ENCODE data around the gene PKDCC. TPM values are rescaled to one million over a fixed set of nuclear protein-coding genes. Genes with fewer than 3 reads are reported as not detected.
"Not testable (repeated sequence)": the region's sequence is repeated elsewhere in the genome, so short reads cannot be mapped to it uniquely, and the experiment has no call there.

Gene PKDCC
- total and polyA plus RNA-seq, 2 of the 13 experiments (the other 11 are each of a cell fraction or from before 2014, with no cell fraction given), result 52.6 to 58.8 TPM

GRCh38 chr2:42079737-42080287, 32.0 kb downstream of the PKDCC start:
- in situ Hi-C loops (cut with HindIII; ENCODE audit: extremely low pct_ligation_motif_present, low pct_unique_long_range_greater_than_20kb) (loop anchor here (5.0 kb wide), 1 partner anchor 208 kb away; no protein-coding TSS in a partner anchor), intact Hi-C loops (cut with micrococcal nuclease; ENCODE audit: unreplicated experiment) (no loop called here)
- no peak overlapping the region for H2AFZ ChIP-seq (ENCODE audit: low read length)
- peaks cover 13% of the 10 kb centered on the region for H3K4me1 ChIP-seq (ENCODE audit: insufficient read depth, low read length)
- no peaks in the 10 kb centered on the region for H3K36me3 ChIP-seq (replicated peaks in 1 of 2; ENCODE audit: control insufficient read depth in 1 of 2, insufficient read depth in 2 of 2, low read length in 2 of 2)
- ATAC-seq, result no peak
- no peak overlapping the region for H3K4me2 ChIP-seq (ENCODE audit: low read depth, low read length)
- no peaks in the 10 kb centered on the region for H3K9me3 ChIP-seq (ENCODE audit: low read length)
- no peak for FAIRE-seq
- no peaks in the 10 kb centered on the region for H3K79me2 ChIP-seq (ENCODE audit: insufficient read depth, low read length)
- no peak overlapping the region for H3K4me3 ChIP-seq (replicated peaks in 1 of 3; ENCODE audit: insufficient read depth in 1 of 3, low read depth in 2 of 3, low read length in 3 of 3)
- no peak overlapping the region for H3K9ac ChIP-seq (ENCODE audit: insufficient read depth, low read depth, low read length)
- DNase-seq (ENCODE audit: low spot score), result no peak
- H3K27me3 ChIP-seq (ENCODE audit: control insufficient read depth in 1 of 2, insufficient read depth in 2 of 2, low read length in 2 of 2), result peaks cover 2 to 25% of the 10 kb centered on the region in 2 experiments; a peak in 4 of 5 replicates
- POLR2A ChIA-PET, result no interaction called here
- TF ChIP-seq HNRNPK (IDR thresholded peaks at IDR 0.05; ENCODE audit: low read depth, low read length, poor library complexity, severe bottlenecking) (peak; percentile 94), MLX (CRISPR knock-in tag; IDR thresholded peaks at IDR 0.05) (no peak)
- CTCF ChIA-PET (ENCODE audit: low intra/inter-chr PET ratio, low total read pairs), result no interaction called here
- WGBS (ENCODE audit: low lambda C conversion rate), result 15% methylated on average over 3 of the region's 3 CpGs
- BruUV-seq (replicated peaks), result no TSS peak
- H4K20me1 ChIP-seq (ENCODE audit: insufficient read depth, low read length), result no peaks in the 10 kb centered on the region
- no peak overlapping the region for H3K27ac ChIP-seq (ENCODE audit: extremely low read length, insufficient read depth, low read length)

- POLR2A ChIA-PET, result interaction anchor here (0.6 kb wide), 1 partner anchor 202 kb away, joined by 3 read pairs; no protein-coding TSS in a partner anchor
- in situ Hi-C loops (cut with HindIII; ENCODE audit: extremely low pct_ligation_motif_present, low pct_unique_long_range_greater_than_20kb), result loop anchor here (5.0 kb wide), 1 partner anchor 209 kb away; no protein-coding TSS in a partner anchor
These were observed 33.3 kb downstream of the PKDCC start for GRCh38 chr2:42081151-42081550.

More at GRCh38 chr2:42081151-42081550, 33.3 kb downstream of the PKDCC start:
- ATAC-seq; H4K20me1 ChIP-seq (ENCODE audit: insufficient read depth, low read length); H3K27ac ChIP-seq (ENCODE audit: extremely low read length, insufficient read depth, low read length); H3K36me3 ChIP-seq (replicated peaks in 1 of 2; ENCODE audit: control insufficient read depth in 1 of 2, insufficient read depth in 2 of 2, low read length in 2 of 2); CTCF ChIA-PET (ENCODE audit: low intra/inter-chr PET ratio, low total read pairs); H3K4me3 ChIP-seq (replicated peaks in 1 of 3; ENCODE audit: insufficient read depth in 1 of 3, low read depth in 2 of 3, low read length in 3 of 3); H3K4me2 ChIP-seq (ENCODE audit: low read depth, low read length); DNase-seq (ENCODE audit: low spot score); H2AFZ ChIP-seq (ENCODE audit: low read length); BruUV-seq (replicated peaks); H3K9ac ChIP-seq (ENCODE audit: insufficient read depth, low read depth, low read length); H3K9me3 ChIP-seq (ENCODE audit: low read length); H3K79me2 ChIP-seq (ENCODE audit: insufficient read depth, low read length); FAIRE-seq; intact Hi-C loops (cut with micrococcal nuclease; ENCODE audit: unreplicated experiment): not testable (repeated sequence)
- peaks cover 2 to 25% of the 10 kb centered on the region in 2 experiments; a peak in 4 of 5 replicates for H3K27me3 ChIP-seq (ENCODE audit: control insufficient read depth in 1 of 2, insufficient read depth in 2 of 2, low read length in 2 of 2)
- WGBS (ENCODE audit: low lambda C conversion rate), result 75% methylated on average over 4 of the region's 4 CpGs
- H3K4me1 ChIP-seq (ENCODE audit: insufficient read depth, low read length), result peaks cover 27% of the 10 kb centered on the region

All from HepG2 (cell line).